Gastroesophageal sphincter (tissue), 3 donors: ENCODE data around the gene GALNT18.

Experiments used
- CTCF ChIP-seq, 4 experiments: fragments of 200-600 bp in 2 of 4; fragments of 450-650 bp in 2 of 4; sonication (generic) in 1 of 4; IDR thresholded peaks; one replicate each; pipeline ENCODE4 v1.5.1; 2017 to 2019; ENCODE audit warnings: antibody characterized with exemption in 4 of 4, mild to moderate bottlenecking in 2 of 4, moderate library complexity in 2 of 4
- POLR2AphosphoS5 ChIP-seq: sonication (generic); formaldehyde crosslinking; IDR thresholded peaks from one replicate; pipeline ENCODE4 v1.6.1; 2017; ENCODE audit warnings: antibody characterized with exemption

GRCh38 chr11:11363674-11364073 lies 258.1 kb downstream of the GALNT18 start:
- no peak for TF ChIP-seq POLR2AphosphoS5
- no peak for TF ChIP-seq CTCF (IDR thresholded peaks at IDR 0.05)
